GM23338 (cell line): Measurements from ENCODE around the gene PCBP3. TPM values are rescaled to one million over a fixed set of nuclear protein-coding genes. Genes with fewer than 3 reads are reported as not detected.

Source experiments
- ATAC-seq: fragments of 200-7000 bp; cut with Tn5 transposase; 3 replicates; pipeline ENCODE4 v1.9.1; 2020
- DNase-seq: peaks from one replicate; pipeline ENCODE4 v3.0.0-alpha.2; 2015; ENCODE audit warnings: low spot score
- H2AFZ ChIP-seq: fragments of 200-600 bp; sonication (generic); 2 replicates; pipeline ENCODE4 v1.8.0; 2016; ENCODE audit warnings: antibody characterized with exemption, mild to moderate bottlenecking, moderate library complexity
- H3F3A ChIP-seq: fragments of 200-600 bp; sonication (generic); replicated peaks from 2 replicates; pipeline ENCODE4 v1.8.0; 2017; ENCODE audit warnings: antibody characterized with exemption, mixed run types, low read depth
- H3K27ac ChIP-seq: fragments of 200-600 bp; sonication (generic); 2 replicates; pipeline ENCODE4 v1.6.1; 2016; ENCODE audit warnings: low read depth
- H3K27me3 ChIP-seq: fragments of 200-600 bp; sonication (generic); 2 replicates; pipeline ENCODE4 v1.8.0; 2016; ENCODE audit warnings: mild to moderate bottlenecking, mixed run types, moderate library complexity; ENCODE audit not compliant: insufficient read depth
- H3K36me3 ChIP-seq: fragments of 200-600 bp; sonication (generic); 2 replicates; pipeline ENCODE4 v1.8.0; 2016; ENCODE audit warnings: mild to moderate bottlenecking; ENCODE audit not compliant: insufficient read depth
- H3K4me1 ChIP-seq: fragments of 200-600 bp; sonication (generic); 2 replicates; pipeline ENCODE4 v1.8.0; 2016; ENCODE audit warnings: mild to moderate bottlenecking, moderate library complexity; ENCODE audit not compliant: insufficient read depth
- H3K4me2 ChIP-seq: fragments of 200-600 bp; sonication (generic); 2 replicates; pipeline ENCODE4 v1.7.1; 2017; ENCODE audit warnings: mixed run types
- H3K4me3 ChIP-seq: fragments of 200-600 bp; sonication (generic); 2 replicates; pipeline ENCODE4 v1.6.1; 2016; ENCODE audit warnings: mixed run types
- H3K79me2 ChIP-seq: fragments of 200-600 bp; sonication (generic); replicated peaks from 2 replicates; pipeline ENCODE4 v1.8.0; 2017; ENCODE audit warnings: mild to moderate bottlenecking; ENCODE audit not compliant: insufficient read depth
- H3K9me2 ChIP-seq: fragments of 200-600 bp; sonication (generic); 2 replicates; pipeline ENCODE4 v1.8.0; 2017; ENCODE audit not compliant: insufficient read depth
- H4K20me1 ChIP-seq: fragments of 200-600 bp; sonication (generic); replicated peaks from 2 replicates; pipeline ENCODE4 v1.8.0; 2017; ENCODE audit warnings: mild to moderate bottlenecking; ENCODE audit not compliant: insufficient read depth
- H3K27ac Mint-ChIP-seq: 2 replicates; pipeline ENCODE4 v1.8.0; 2020; ENCODE audit warnings: inconsistent platforms, mild to moderate bottlenecking, moderate library complexity, mixed read lengths
- H3K27me3 Mint-ChIP-seq: 3 replicates; pipeline ENCODE4 v1.8.0; 2022; ENCODE audit warnings: low read depth, mild to moderate bottlenecking, moderate library complexity, mixed read lengths, inconsistent platforms; ENCODE audit not compliant: insufficient read depth, poor library complexity
- H3K36me3 Mint-ChIP-seq: 3 replicates; pipeline ENCODE4 v1.8.0; 2021; ENCODE audit warnings: low read depth, mild to moderate bottlenecking, inconsistent platforms, moderate library complexity, mixed read lengths
- H3K4me1 Mint-ChIP-seq: 3 replicates; pipeline ENCODE4 v1.8.0; 2020; ENCODE audit warnings: mild to moderate bottlenecking, inconsistent platforms, mixed read lengths
- H3K4me3 Mint-ChIP-seq: 3 replicates; pipeline ENCODE4 v1.8.0; 2021; ENCODE audit warnings: moderate library complexity, mild to moderate bottlenecking, inconsistent platforms, mixed read lengths
- H3K9me3 Mint-ChIP-seq: 3 replicates; pipeline ENCODE4 v1.8.0; 2020; ENCODE audit warnings: moderate library complexity, mild to moderate bottlenecking, inconsistent platforms, mixed read lengths
- CREB1 ChIP-seq: fragments of 250-450 bp; sonication (Bioruptor Pico); IDR thresholded peaks from 2 replicates; pipeline ENCODE4 v1.5.0; 2020; ENCODE audit warnings: low read depth, mild to moderate bottlenecking, moderate library complexity
- EZH2 ChIP-seq: fragments of 200-600 bp; sonication (generic); IDR thresholded peaks from one replicate; pipeline ENCODE4 v1.8.0; 2017; ENCODE audit warnings: antibody characterized with exemption, mild to moderate bottlenecking, low read depth; ENCODE audit not compliant: unreplicated experiment
- EZH2phosphoT487 ChIP-seq: fragments of 200-600 bp; sonication (generic); IDR thresholded peaks from one replicate; pipeline ENCODE4 v1.8.1; 2018; ENCODE audit warnings: antibody characterized with exemption; ENCODE audit not compliant: unreplicated experiment
- JUNB ChIP-seq: IDR thresholded peaks from one replicate; pipeline ENCODE4 v1.6.1; 2016; ENCODE audit warnings: antibody characterized with exemption; ENCODE audit not compliant: unreplicated experiment
- NANOG ChIP-seq: IDR thresholded peaks from 2 replicates; pipeline ENCODE4 v1.6.1; 2016; ENCODE audit warnings: antibody characterized with exemption, borderline replicate concordance
- POLR2AphosphoS5 ChIP-seq: IDR thresholded peaks from 2 replicates; pipeline ENCODE4 v1.6.1; 2016; ENCODE audit warnings: antibody characterized with exemption, low read depth
- STAT1 ChIP-seq: IDR thresholded peaks from one replicate; pipeline ENCODE4 v1.6.1; 2016; ENCODE audit warnings: antibody characterized with exemption; ENCODE audit not compliant: unreplicated experiment
- ZNF114 ChIP-seq: fragments of 250-450 bp; sonication (Bioruptor Pico); IDR thresholded peaks from 2 replicates; pipeline ENCODE4 v1.5.0; 2020; ENCODE audit warnings: mild to moderate bottlenecking, moderate library complexity
- ZNF331 ChIP-seq: fragments of 250-450 bp; sonication (Bioruptor Pico); IDR thresholded peaks from 2 replicates; pipeline ENCODE4 v1.5.0; 2020; ENCODE audit warnings: low read depth, mild to moderate bottlenecking, moderate library complexity
- polyA plus RNA-seq: library from polyadenylated mRNA; unstranded; fragments of >200 nt; fragmentation: Nextera tagmentation; extraction: Ambion mirVana; gene quantifications from 2 replicates; pipeline ENCODE4 v1.2.1, GENCODE V29; 2016
- total RNA-seq: library from RNA; depleted of rRNA; stranded (reverse); fragments of >200 nt; shearing (Covaris generic); gene quantifications from 2 replicates; pipeline ENCODE4 v1.2.3, GENCODE V29; 2014
- TF ChIP-seq, protein P1 (sequence below): fragments of 250-450 bp; sonication (Bioruptor Pico); IDR thresholded peaks from 2 replicates; pipeline ENCODE4 v1.5.0; 2020; ENCODE audit warnings: mild to moderate bottlenecking, moderate library complexity
- TF ChIP-seq, protein P2 (sequence below), 2 experiments: fragments of 200-600 bp in 1 of 2; sonication (generic) in 1 of 2; conservative IDR thresholded peaks; 2 replicates each; pipeline versions ENCODE4 v1.5.1 to v1.6.1; 2016 to 2017; ENCODE audit warnings: antibody characterized with exemption in 2 of 2, low read depth in 2 of 2, mild to moderate bottlenecking in 2 of 2, moderate library complexity in 1 of 2
- TF ChIP-seq, protein P3 (sequence below): IDR thresholded peaks from 2 replicates; pipeline ENCODE4 v1.6.1; 2016; ENCODE audit warnings: antibody characterized with exemption
- TF ChIP-seq, protein P4 (sequence below): IDR thresholded peaks from one replicate; pipeline ENCODE4 v1.6.1; 2018; ENCODE audit warnings: antibody characterized with exemption; ENCODE audit not compliant: unreplicated experiment

The PCBP3 gene
- total and polyA plus RNA-seq, 2 experiments from 2014 or later, result 7.1 to 9.1 TPM

DNA sequence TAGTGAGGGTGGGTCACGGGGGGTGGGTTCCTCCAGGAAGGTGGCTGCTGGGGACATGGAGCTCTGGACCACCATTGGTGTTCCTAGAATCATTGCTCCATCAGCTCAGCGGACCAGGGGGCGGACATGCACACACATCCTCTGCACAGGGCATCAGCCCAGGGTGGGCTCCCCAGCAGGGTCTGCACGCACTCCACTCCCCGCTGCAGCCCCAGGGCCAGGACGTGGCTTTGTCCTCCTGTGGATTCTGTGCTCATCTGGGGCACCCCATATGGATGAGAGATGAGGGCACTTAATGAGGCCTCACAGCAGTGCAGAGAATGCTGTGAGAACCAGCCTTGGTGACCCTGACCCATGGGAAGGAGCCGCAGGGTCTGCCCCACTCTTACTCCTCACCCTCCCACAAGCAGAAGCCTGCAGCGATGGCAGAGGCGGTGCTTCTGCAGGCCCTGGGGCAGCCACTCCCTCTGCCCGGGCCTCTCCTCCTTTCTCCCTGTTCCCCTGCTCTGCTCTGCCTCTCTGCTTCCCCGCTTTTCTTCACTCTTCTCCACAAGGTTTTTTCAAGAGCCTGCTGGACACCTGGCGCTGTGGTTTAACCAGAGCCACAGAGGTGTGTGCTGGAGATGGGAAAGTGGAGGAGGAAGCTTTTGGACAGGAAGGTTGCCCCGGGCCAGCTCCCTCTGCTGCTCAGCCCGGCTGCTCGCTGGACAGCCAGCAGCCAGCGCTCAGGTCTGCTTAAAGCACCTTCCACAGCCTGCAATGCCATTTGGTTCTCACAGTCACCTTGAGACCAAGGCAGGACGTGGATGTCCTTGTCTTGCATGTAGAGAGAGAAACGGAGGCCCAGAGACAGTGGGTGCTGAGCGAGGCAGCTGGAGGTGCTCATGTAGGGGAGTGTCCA, 26.3 kb upstream of the PCBP3 start:
- peaks cover 6% of the 10 kb centered on the region for H3K9me3 Mint-ChIP-seq
- Histone ChIP-seq H2AFZ (0 out of 2 replicates have a peak overlapping the region, but pooled peaks have one; percentile 78), H3K4me3 (no peak overlapping the region), H3K9me2 (peaks cover 3% of the 10 kb centered on the region; the same call in 1 of the 2 replicates), H3K36me3 (no peaks in the 10 kb centered on the region), H4K20me1 (no peaks in the 10 kb centered on the region), H3K4me2 (no peak overlapping the region), H3K27ac (no peak overlapping the region), H3K4me1 (no peaks in the 10 kb centered on the region), H3F3A (no peaks in the 10 kb centered on the region), H3K79me2 (no peaks in the 10 kb centered on the region), H3K27me3 (no peaks in the 10 kb centered on the region)
- TF ChIP-seq EZH2, result no peak
- TF ChIP-seq, protein P1, sequence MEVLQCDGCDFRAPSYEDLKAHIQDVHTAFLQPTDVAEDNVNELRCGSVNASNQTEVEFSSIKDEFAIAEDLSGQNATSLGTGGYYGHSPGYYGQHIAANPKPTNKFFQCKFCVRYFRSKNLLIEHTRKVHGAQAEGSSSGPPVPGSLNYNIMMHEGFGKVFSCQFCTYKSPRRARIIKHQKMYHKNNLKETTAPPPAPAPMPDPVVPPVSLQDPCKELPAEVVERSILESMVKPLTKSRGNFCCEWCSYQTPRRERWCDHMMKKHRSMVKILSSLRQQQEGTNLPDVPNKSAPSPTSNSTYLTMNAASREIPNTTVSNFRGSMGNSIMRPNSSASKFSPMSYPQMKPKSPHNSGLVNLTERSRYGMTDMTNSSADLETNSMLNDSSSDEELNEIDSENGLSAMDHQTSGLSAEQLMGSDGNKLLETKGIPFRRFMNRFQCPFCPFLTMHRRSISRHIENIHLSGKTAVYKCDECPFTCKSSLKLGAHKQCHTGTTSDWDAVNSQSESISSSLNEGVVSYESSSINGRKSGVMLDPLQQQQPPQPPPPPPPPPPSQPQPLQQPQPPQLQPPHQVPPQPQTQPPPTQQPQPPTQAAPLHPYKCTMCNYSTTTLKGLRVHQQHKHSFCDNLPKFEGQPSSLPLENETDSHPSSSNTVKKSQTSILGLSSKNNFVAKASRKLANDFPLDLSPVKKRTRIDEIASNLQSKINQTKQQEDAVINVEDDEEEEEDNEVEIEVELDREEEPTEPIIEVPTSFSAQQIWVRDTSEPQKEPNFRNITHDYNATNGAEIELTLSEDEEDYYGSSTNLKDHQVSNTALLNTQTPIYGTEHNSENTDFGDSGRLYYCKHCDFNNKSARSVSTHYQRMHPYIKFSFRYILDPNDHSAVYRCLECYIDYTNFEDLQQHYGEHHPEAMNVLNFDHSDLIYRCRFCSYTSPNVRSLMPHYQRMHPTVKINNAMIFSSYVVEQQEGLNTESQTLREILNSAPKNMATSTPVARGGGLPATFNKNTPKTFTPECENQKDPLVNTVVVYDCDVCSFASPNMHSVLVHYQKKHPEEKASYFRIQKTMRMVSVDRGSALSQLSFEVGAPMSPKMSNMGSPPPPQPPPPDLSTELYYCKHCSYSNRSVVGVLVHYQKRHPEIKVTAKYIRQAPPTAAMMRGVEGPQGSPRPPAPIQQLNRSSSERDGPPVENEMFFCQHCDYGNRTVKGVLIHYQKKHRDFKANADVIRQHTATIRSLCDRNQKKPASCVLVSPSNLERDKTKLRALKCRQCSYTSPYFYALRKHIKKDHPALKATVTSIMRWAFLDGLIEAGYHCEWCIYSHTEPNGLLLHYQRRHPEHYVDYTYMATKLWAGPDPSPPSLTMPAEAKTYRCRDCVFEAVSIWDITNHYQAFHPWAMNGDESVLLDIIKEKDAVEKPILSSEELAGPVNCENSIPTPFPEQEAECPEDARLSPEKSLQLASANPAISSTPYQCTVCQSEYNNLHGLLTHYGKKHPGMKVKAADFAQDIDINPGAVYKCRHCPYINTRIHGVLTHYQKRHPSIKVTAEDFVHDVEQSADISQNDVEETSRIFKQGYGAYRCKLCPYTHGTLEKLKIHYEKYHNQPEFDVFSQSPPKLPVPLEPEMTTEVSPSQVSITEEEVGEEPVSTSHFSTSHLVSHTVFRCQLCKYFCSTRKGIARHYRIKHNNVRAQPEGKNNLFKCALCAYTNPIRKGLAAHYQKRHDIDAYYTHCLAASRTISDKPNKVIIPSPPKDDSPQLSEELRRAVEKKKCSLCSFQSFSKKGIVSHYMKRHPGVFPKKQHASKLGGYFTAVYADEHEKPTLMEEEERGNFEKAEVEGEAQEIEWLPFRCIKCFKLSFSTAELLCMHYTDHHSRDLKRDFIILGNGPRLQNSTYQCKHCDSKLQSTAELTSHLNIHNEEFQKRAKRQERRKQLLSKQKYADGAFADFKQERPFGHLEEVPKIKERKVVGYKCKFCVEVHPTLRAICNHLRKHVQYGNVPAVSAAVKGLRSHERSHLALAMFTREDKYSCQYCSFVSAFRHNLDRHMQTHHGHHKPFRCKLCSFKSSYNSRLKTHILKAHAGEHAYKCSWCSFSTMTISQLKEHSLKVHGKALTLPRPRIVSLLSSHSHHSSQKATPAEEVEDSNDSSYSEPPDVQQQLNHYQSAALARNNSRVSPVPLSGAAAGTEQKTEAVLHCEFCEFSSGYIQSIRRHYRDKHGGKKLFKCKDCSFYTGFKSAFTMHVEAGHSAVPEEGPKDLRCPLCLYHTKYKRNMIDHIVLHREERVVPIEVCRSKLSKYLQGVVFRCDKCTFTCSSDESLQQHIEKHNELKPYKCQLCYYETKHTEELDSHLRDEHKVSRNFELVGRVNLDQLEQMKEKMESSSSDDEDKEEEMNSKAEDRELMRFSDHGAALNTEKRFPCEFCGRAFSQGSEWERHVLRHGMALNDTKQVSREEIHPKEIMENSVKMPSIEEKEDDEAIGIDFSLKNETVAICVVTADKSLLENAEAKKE (CRISPR knock-in tag), result no peak
- no peak for TF ChIP-seq POLR2AphosphoS5
- TF ChIP-seq, protein P2, sequence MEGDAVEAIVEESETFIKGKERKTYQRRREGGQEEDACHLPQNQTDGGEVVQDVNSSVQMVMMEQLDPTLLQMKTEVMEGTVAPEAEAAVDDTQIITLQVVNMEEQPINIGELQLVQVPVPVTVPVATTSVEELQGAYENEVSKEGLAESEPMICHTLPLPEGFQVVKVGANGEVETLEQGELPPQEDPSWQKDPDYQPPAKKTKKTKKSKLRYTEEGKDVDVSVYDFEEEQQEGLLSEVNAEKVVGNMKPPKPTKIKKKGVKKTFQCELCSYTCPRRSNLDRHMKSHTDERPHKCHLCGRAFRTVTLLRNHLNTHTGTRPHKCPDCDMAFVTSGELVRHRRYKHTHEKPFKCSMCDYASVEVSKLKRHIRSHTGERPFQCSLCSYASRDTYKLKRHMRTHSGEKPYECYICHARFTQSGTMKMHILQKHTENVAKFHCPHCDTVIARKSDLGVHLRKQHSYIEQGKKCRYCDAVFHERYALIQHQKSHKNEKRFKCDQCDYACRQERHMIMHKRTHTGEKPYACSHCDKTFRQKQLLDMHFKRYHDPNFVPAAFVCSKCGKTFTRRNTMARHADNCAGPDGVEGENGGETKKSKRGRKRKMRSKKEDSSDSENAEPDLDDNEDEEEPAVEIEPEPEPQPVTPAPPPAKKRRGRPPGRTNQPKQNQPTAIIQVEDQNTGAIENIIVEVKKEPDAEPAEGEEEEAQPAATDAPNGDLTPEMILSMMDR (conservative IDR thresholded peaks at IDR 0.05; ENCODE audit: low read depth in 2 of 2), result no peak
- TF ChIP-seq ZNF114 (CRISPR knock-in tag), result no peak
- TF ChIP-seq ZNF331 (CRISPR knock-in tag), result no peak
- TF ChIP-seq, protein P3, sequence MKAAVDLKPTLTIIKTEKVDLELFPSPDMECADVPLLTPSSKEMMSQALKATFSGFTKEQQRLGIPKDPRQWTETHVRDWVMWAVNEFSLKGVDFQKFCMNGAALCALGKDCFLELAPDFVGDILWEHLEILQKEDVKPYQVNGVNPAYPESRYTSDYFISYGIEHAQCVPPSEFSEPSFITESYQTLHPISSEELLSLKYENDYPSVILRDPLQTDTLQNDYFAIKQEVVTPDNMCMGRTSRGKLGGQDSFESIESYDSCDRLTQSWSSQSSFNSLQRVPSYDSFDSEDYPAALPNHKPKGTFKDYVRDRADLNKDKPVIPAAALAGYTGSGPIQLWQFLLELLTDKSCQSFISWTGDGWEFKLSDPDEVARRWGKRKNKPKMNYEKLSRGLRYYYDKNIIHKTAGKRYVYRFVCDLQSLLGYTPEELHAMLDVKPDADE, result no peak
- TF ChIP-seq CREB1 (CRISPR knock-in tag), result no peak
- no peak for TF ChIP-seq EZH2phosphoT487
- TF ChIP-seq, protein P4, sequence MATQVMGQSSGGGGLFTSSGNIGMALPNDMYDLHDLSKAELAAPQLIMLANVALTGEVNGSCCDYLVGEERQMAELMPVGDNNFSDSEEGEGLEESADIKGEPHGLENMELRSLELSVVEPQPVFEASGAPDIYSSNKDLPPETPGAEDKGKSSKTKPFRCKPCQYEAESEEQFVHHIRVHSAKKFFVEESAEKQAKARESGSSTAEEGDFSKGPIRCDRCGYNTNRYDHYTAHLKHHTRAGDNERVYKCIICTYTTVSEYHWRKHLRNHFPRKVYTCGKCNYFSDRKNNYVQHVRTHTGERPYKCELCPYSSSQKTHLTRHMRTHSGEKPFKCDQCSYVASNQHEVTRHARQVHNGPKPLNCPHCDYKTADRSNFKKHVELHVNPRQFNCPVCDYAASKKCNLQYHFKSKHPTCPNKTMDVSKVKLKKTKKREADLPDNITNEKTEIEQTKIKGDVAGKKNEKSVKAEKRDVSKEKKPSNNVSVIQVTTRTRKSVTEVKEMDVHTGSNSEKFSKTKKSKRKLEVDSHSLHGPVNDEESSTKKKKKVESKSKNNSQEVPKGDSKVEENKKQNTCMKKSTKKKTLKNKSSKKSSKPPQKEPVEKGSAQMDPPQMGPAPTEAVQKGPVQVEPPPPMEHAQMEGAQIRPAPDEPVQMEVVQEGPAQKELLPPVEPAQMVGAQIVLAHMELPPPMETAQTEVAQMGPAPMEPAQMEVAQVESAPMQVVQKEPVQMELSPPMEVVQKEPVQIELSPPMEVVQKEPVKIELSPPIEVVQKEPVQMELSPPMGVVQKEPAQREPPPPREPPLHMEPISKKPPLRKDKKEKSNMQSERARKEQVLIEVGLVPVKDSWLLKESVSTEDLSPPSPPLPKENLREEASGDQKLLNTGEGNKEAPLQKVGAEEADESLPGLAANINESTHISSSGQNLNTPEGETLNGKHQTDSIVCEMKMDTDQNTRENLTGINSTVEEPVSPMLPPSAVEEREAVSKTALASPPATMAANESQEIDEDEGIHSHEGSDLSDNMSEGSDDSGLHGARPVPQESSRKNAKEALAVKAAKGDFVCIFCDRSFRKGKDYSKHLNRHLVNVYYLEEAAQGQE, result no peak
- no peak for TF ChIP-seq JUNB
- TF ChIP-seq STAT1, result no peak
- TF ChIP-seq NANOG, result no peak
- DNase-seq (peak; percentile 25), ATAC-seq (peak; percentile 90)
- no peaks in the 10 kb centered on the region for H3K36me3 Mint-ChIP-seq
- H3K4me1 Mint-ChIP-seq, result peaks cover 11% of the 10 kb centered on the region; the same call in 1 of the 3 replicates
- peaks cover 4% of the 10 kb centered on the region for H3K27me3 Mint-ChIP-seq
- no peak overlapping the region; the same call in 2 of the 3 replicates for H3K4me3 Mint-ChIP-seq
- H3K27ac Mint-ChIP-seq, result no peak overlapping the region
